ENCODE measurements around the gene ACOXL.

- TF ChIP-seq, protein P1, sequence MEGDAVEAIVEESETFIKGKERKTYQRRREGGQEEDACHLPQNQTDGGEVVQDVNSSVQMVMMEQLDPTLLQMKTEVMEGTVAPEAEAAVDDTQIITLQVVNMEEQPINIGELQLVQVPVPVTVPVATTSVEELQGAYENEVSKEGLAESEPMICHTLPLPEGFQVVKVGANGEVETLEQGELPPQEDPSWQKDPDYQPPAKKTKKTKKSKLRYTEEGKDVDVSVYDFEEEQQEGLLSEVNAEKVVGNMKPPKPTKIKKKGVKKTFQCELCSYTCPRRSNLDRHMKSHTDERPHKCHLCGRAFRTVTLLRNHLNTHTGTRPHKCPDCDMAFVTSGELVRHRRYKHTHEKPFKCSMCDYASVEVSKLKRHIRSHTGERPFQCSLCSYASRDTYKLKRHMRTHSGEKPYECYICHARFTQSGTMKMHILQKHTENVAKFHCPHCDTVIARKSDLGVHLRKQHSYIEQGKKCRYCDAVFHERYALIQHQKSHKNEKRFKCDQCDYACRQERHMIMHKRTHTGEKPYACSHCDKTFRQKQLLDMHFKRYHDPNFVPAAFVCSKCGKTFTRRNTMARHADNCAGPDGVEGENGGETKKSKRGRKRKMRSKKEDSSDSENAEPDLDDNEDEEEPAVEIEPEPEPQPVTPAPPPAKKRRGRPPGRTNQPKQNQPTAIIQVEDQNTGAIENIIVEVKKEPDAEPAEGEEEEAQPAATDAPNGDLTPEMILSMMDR (IDR thresholded peaks at IDR 0.05), result no peak
- TF ChIP-seq POLR2A (IDR thresholded peaks at IDR 0.05), result no peak
These were observed 131.4 kb downstream of the ACOXL start for GRCh38 chr2:110863726-110864125.
